ENCODE measurements around the gene SYNGAP1. TPM values are rescaled to one million over a fixed set of nuclear protein-coding genes. Genes with fewer than 3 reads are reported as not detected.
A peak's percentile ranks its signal among the peaks of the same experiment; 100 is the strongest.

Gene SYNGAP1
- total and polyA plus RNA-seq, 9 of the 15 experiments (the other 6 are each of a cell fraction or from before 2014, with no cell fraction given) = 0.01 to 22.8 (median 3.2) TPM

DNA sequence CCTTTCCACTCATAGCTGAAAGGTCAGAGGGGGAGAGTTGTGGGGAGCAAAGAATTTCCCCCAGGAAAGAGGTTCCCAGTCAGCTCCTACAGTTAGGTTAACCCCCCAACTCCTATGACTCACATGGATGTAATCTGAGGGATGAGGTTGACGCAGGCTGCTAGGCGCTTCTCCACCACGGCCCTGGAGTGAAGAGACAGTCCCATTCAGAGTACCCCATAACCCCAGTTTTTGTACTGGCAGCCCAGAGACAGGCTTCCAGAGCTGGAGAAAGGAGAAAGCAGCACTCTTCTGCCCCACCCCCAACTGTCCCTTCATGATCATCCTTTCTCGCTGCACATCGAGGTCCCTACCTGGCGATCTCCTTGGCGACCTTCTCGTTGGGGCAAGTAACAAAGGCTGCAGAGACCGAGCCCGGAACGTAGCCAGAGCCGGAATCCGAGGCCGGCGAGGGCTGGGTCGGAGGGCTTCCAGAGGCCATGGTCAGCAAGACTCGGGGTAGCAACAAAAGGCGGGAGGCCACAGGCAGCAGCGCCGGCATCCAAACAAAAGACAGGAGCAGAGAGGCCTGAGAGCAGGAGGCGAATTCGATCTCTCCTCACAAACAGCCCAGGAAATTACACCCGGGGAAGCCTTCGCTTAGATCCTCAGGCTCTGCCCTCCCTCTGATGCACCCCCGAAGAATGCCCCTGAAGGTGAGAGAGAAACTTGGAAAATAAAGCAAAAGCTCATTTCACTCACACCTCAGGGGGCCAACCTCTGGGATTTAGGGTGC lies 2.5 kb upstream of the SYNGAP1 start (continued):
- TF ChIP-seq, protein P1, sequence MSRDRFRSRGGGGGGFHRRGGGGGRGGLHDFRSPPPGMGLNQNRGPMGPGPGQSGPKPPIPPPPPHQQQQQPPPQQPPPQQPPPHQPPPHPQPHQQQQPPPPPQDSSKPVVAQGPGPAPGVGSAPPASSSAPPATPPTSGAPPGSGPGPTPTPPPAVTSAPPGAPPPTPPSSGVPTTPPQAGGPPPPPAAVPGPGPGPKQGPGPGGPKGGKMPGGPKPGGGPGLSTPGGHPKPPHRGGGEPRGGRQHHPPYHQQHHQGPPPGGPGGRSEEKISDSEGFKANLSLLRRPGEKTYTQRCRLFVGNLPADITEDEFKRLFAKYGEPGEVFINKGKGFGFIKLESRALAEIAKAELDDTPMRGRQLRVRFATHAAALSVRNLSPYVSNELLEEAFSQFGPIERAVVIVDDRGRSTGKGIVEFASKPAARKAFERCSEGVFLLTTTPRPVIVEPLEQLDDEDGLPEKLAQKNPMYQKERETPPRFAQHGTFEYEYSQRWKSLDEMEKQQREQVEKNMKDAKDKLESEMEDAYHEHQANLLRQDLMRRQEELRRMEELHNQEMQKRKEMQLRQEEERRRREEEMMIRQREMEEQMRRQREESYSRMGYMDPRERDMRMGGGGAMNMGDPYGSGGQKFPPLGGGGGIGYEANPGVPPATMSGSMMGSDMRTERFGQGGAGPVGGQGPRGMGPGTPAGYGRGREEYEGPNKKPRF (IDR thresholded peaks at IDR 0.05; ENCODE audit: low read depth, low read length) = no peak
- TF ChIP-seq HDGF (IDR thresholded peaks at IDR 0.05) (no peak), CREM (IDR thresholded peaks at IDR 0.05; ENCODE audit: low read depth) (peak; percentile 68), NR2C2 (CRISPR knock-in tag; IDR thresholded peaks at IDR 0.05) (peak; percentile 11; the same call in 1 of the 2 replicates), NR2C2 (tag; IDR thresholded peaks at IDR 0.05) (no peak), JUND (IDR thresholded peaks at IDR 0.05; ENCODE audit: borderline replicate concordance, low read depth, low read length) (peak; percentile 87), JUND (tag; IDR thresholded peaks at IDR 0.05; ENCODE audit: borderline replicate concordance, low read depth, low read length) (peak; percentile 65; the same call in 2 of the 3 replicates), SMARCA4 (IDR thresholded peaks at IDR 0.05) (peak; percentile 26), PML (IDR thresholded peaks at IDR 0.05; ENCODE audit: low read length) (no peak), RFX1 (IDR thresholded peaks at IDR 0.05) (peak; percentile 32; the same call in 1 of the 2 replicates), BRD9 (IDR thresholded peaks at IDR 0.05; ENCODE audit: low read depth, partially characterized antibody) (peak; percentile 20), ZNF134 (CRISPR knock-in tag; conservative IDR thresholded peaks at IDR 0.05) (no peak)
- TF ChIP-seq, protein P2, sequence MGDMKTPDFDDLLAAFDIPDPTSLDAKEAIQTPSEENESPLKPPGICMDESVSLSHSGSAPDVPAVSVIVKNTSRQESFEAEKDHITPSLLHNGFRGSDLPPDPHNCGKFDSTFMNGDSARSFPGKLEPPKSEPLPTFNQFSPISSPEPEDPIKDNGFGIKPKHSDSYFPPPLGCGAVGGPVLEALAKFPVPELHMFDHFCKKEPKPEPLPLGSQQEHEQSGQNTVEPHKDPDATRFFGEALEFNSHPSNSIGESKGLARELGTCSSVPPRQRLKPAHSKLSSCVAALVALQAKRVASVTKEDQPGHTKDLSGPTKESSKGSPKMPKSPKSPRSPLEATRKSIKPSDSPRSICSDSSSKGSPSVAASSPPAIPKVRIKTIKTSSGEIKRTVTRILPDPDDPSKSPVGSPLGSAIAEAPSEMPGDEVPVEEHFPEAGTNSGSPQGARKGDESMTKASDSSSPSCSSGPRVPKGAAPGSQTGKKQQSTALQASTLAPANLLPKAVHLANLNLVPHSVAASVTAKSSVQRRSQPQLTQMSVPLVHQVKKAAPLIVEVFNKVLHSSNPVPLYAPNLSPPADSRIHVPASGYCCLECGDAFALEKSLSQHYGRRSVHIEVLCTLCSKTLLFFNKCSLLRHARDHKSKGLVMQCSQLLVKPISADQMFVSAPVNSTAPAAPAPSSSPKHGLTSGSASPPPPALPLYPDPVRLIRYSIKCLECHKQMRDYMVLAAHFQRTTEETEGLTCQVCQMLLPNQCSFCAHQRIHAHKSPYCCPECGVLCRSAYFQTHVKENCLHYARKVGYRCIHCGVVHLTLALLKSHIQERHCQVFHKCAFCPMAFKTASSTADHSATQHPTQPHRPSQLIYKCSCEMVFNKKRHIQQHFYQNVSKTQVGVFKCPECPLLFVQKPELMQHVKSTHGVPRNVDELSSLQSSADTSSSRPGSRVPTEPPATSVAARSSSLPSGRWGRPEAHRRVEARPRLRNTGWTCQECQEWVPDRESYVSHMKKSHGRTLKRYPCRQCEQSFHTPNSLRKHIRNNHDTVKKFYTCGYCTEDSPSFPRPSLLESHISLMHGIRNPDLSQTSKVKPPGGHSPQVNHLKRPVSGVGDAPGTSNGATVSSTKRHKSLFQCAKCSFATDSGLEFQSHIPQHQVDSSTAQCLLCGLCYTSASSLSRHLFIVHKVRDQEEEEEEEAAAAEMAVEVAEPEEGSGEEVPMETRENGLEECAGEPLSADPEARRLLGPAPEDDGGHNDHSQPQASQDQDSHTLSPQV (IDR thresholded peaks at IDR 0.05) = peak; percentile 32; the same call in 1 of the 2 replicates
- TF ChIP-seq, protein P3, sequence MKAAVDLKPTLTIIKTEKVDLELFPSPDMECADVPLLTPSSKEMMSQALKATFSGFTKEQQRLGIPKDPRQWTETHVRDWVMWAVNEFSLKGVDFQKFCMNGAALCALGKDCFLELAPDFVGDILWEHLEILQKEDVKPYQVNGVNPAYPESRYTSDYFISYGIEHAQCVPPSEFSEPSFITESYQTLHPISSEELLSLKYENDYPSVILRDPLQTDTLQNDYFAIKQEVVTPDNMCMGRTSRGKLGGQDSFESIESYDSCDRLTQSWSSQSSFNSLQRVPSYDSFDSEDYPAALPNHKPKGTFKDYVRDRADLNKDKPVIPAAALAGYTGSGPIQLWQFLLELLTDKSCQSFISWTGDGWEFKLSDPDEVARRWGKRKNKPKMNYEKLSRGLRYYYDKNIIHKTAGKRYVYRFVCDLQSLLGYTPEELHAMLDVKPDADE (conservative IDR thresholded peaks at IDR 0.05; ENCODE audit: control insufficient read depth, low read depth, low read length) = no peak
- TF ChIP-seq, protein P4, sequence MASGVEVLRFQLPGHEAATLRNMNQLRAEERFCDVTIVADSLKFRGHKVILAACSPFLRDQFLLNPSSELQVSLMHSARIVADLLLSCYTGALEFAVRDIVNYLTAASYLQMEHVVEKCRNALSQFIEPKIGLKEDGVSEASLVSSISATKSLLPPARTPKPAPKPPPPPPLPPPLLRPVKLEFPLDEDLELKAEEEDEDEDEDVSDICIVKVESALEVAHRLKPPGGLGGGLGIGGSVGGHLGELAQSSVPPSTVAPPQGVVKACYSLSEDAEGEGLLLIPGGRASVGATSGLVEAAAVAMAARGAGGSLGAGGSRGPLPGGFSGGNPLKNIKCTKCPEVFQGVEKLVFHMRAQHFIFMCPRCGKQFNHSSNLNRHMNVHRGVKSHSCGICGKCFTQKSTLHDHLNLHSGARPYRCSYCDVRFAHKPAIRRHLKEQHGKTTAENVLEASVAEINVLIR (CRISPR knock-in tag; IDR thresholded peaks at IDR 0.05) = no peak
